HG02642 (cell line): Measurements from ENCODE around the gene CYB561D1.

Experiments
- ATAC-seq: cut with Tn5 transposase; IDR thresholded peaks from one replicate; pipeline ENCODE4 v1.9.1; 2021; ENCODE audit warnings: mild to moderate bottlenecking; ENCODE audit not compliant: unreplicated experiment, poor library complexity

The CYB561D1 gene

DNA sequence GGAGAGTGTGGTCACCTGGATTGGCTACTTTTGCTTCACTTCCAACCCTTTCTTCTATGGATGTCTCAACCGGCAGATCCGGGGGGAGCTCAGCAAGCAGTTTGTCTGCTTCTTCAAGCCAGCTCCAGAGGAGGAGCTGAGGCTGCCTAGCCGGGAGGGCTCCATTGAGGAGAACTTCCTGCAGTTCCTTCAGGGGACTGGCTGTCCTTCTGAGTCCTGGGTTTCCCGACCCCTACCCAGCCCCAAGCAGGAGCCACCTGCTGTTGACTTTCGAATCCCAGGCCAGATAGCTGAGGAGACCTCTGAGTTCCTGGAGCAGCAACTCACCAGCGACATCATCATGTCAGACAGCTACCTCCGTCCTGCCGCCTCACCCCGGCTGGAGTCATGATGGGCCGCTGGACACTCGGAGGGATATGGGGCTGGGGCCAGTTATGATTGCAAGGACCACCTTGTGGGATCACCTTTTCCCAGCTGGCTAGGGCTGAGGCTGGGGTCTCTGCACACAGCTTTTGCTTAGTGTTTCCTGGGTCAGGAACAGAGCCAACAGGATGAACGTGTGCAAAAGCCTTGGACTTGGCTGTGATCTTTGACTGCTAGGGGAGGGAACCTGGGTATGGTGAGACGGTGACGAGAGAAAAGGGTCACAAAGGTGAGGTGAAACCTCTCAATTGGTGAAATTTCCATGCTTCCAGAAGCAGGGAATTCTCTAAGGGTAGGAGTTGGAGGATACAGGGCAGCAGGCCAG is 50.3 kb downstream of the CYB561D1 start:
- ATAC-seq: no peak

DNA sequence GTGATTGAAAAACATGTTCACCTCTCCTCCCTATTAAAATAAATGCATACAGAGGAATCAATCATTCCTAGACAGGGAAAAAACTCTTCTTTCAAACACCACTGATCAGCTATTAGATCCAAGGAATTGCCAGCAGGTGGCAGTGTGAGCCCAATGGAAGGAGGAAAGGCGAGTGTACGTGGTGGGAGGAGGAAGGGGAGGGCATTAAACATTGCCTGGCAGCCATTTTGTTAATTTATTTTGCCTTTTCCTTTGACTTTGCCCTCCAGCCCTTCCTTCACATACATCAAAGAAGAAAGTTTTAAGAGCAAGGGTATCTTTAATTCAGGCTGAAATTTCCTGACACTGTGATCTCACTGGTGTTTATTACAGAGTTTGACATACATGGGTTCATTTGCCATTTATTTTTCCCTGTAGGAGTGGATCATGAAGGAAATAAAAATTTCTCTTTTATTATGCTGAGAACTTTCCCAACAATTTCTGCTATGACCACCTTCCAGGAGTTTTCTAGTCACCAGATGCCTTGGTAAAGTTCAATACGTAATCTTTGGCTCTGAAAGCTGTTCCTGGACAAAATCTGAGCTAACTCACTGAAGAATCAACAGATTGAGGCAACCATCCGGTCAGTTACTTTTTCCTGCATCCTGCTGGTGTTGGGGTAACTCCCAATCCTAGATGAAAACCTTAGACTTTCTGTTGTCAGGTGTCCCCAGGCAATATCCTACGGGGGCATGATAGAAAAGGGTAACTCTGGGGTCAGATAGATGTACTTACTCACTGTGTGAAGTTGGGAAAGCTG is 52.6 kb downstream of the CYB561D1 start:
- ATAC-seq: peak; percentile 43

DNA sequence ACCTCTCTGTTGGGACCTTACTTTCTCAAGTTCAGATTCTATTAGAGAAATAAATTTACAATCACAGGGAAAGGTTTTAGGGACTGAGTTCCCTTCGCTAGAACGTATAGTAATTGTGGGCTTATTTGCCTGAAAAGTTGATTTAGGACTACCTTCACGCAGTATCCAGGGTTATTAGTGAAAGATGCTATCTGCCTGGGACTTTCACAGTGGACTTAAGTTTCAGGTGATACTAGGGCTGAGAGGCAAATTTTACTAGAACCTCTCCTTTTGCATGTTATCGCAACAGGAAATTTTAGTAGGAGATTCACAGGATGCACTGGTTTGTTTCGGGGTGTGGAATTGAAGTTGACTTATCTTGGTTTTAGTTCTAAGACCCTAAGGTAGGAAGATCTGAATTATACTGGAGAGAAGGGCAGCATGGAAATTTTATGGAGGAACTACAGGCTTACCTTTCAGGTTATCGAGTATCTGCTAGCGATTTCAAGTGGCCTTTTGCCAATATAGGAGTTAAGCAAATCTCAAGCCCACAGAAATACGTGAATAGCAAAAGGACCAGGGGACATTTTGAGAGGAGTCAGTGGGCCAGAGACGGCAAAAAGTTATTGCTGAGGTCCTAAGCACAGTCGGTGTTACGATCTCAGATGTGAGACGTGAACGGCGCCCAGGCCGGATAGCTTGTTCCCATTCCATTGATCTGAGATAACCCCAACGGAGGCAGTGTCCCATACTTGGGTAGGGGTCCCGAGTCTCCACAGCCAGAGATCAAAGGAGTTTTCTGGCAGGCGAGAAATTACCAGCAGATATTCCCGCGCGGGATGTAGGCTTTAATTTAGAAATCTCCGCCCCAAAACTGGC is 53.8 kb downstream of the CYB561D1 start:
- ATAC-seq: no peak

DNA sequence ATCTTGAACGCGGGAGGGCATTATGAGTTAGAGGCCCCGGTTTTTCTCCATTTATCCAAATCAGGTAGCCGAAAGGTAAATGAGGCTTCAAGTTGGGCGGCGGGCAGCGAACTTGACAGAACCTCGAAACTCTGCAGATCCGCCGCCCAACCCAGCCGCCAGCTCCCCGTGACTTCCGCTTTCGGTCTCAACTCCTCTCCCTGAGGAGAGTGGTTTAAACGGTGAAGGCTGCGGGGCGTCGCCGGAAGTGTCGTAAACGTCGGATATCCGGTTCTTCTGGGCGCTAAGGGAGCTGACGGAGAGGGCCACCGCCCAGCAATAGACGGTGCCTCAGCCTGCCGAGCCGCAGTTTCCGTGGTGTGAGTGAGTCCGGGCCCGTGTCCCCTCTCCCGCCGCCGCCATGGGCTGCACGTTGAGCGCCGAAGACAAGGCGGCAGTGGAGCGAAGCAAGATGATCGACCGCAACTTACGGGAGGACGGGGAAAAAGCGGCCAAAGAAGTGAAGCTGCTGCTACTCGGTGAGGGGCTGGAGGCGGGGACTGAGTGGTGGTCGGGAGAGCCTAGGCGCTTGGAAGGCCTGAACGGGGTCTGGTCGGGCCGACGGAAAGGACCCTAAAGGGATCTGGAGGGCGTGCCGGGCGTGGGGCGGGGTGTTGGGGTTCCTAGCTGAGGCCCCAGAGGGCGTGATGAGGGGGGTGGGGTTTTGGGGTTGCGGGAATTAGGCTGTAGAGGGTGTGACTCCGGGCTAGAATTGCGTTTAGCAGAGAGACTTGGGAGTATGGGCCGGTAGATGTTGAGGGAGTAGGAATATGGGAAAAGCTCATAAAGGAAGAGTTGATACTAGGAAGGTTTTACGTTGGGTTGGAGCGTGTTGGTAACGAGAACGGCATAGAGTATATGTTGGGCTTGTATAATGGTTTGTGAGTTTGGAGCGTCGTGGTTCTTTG is 54.7 kb downstream of the CYB561D1 start, which contains the start of gene GNAI3:
TSS of gene GNAI3 (plus strand) at position 295 of the 947 bp plus-strand sequence. CDS start at position 401, 106 bp downstream.
- ATAC-seq: peak; percentile 92
